Measurements from ENCODE around the gene CTSZ.

- no peak for TF ChIP-seq POLR2A (IDR thresholded peaks at IDR 0.05)
- TF ChIP-seq EP300 (IDR thresholded peaks at IDR 0.05): no peak
These were observed 8.4 kb upstream of the CTSZ start for GRCh38 chr20:59015411-59015810.
